ENCODE measurements around the gene FAM81A. TPM values are rescaled to one million over a fixed set of nuclear protein-coding genes. Genes with fewer than 3 reads are reported as not detected.

The FAM81A gene
- polyA plus RNA-seq, 1 donor from 2014 or later = 5.0 TPM

DNA sequence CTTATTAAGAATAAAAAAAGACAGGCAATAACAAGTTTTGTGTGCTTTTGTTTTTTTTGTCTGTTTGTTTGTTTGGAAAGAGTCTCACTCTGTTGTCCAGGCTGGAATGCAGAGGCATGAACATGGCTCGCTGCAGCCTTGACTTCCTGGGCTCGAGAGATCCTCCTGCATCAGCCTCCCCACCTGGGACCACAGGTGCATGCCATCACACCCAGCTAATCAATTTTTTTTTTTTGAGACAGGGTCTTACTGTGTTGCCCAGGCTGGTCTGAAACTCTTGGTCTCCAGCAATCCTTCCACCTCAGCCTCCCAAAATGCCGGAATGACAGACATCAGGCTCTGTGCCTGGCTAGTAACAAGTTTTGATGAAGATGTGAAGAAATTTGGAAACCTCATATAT is 100.5 kb downstream of the FAM81A start:
- Histone ChIP-seq H3K27ac (ENCODE audit: low read length) (no peak overlapping the region), H2AFZ (ENCODE audit: low read depth, low read length) (no peak overlapping the region), H3K4me2 (ENCODE audit: low read length) (no peak overlapping the region), H3K9me3 (ENCODE audit: low read length) (no peaks in the 10 kb centered on the region), H3K36me3 (ENCODE audit: insufficient read depth, low read length) (no peaks in the 10 kb centered on the region), H3F3A (ENCODE audit: insufficient read depth, low read length, poor library complexity, severe bottlenecking) (no peaks in the 10 kb centered on the region), H4K20me1 (ENCODE audit: insufficient read depth) (no peaks in the 10 kb centered on the region), H3K9ac (ENCODE audit: low read length) (no peak overlapping the region), H3K79me2 (replicated peaks; ENCODE audit: insufficient read depth, low read length) (no peaks in the 10 kb centered on the region), H3K9me2 (ENCODE audit: insufficient read depth, low read length) (no peaks in the 10 kb centered on the region), H3K27me3 (ENCODE audit: insufficient read depth, low read depth, low read length) (no peaks in the 10 kb centered on the region), H3K4me3 (ENCODE audit: low read length) (no peak overlapping the region)
- TF ChIP-seq, protein P1, sequence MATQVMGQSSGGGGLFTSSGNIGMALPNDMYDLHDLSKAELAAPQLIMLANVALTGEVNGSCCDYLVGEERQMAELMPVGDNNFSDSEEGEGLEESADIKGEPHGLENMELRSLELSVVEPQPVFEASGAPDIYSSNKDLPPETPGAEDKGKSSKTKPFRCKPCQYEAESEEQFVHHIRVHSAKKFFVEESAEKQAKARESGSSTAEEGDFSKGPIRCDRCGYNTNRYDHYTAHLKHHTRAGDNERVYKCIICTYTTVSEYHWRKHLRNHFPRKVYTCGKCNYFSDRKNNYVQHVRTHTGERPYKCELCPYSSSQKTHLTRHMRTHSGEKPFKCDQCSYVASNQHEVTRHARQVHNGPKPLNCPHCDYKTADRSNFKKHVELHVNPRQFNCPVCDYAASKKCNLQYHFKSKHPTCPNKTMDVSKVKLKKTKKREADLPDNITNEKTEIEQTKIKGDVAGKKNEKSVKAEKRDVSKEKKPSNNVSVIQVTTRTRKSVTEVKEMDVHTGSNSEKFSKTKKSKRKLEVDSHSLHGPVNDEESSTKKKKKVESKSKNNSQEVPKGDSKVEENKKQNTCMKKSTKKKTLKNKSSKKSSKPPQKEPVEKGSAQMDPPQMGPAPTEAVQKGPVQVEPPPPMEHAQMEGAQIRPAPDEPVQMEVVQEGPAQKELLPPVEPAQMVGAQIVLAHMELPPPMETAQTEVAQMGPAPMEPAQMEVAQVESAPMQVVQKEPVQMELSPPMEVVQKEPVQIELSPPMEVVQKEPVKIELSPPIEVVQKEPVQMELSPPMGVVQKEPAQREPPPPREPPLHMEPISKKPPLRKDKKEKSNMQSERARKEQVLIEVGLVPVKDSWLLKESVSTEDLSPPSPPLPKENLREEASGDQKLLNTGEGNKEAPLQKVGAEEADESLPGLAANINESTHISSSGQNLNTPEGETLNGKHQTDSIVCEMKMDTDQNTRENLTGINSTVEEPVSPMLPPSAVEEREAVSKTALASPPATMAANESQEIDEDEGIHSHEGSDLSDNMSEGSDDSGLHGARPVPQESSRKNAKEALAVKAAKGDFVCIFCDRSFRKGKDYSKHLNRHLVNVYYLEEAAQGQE (IDR thresholded peaks at IDR 0.05; ENCODE audit: borderline replicate concordance) = no peak
- TF ChIP-seq EZH2 (IDR thresholded peaks at IDR 0.05; ENCODE audit: borderline replicate concordance, insufficient read depth, low read length, poor library complexity, severe bottlenecking) (no peak), RAD21 (conservative IDR thresholded peaks at IDR 0.05) (no peak), POLR2AphosphoS5 (IDR thresholded peaks at IDR 0.05) (no peak), MXI1 (conservative IDR thresholded peaks at IDR 0.05; ENCODE audit: poor library complexity, severe bottlenecking) (no peak), EP300 (conservative IDR thresholded peaks at IDR 0.05; ENCODE audit: poor library complexity, severe bottlenecking) (no peak), SMC3 (conservative IDR thresholded peaks at IDR 0.05; ENCODE audit: poor library complexity) (no peak), TAF1 (IDR thresholded peaks at IDR 0.05; ENCODE audit: low read depth) (no peak)
- TF ChIP-seq, protein P2, sequence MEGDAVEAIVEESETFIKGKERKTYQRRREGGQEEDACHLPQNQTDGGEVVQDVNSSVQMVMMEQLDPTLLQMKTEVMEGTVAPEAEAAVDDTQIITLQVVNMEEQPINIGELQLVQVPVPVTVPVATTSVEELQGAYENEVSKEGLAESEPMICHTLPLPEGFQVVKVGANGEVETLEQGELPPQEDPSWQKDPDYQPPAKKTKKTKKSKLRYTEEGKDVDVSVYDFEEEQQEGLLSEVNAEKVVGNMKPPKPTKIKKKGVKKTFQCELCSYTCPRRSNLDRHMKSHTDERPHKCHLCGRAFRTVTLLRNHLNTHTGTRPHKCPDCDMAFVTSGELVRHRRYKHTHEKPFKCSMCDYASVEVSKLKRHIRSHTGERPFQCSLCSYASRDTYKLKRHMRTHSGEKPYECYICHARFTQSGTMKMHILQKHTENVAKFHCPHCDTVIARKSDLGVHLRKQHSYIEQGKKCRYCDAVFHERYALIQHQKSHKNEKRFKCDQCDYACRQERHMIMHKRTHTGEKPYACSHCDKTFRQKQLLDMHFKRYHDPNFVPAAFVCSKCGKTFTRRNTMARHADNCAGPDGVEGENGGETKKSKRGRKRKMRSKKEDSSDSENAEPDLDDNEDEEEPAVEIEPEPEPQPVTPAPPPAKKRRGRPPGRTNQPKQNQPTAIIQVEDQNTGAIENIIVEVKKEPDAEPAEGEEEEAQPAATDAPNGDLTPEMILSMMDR (IDR thresholded peaks at IDR 0.05; ENCODE audit: poor library complexity, severe bottlenecking) = no peak

DNA sequence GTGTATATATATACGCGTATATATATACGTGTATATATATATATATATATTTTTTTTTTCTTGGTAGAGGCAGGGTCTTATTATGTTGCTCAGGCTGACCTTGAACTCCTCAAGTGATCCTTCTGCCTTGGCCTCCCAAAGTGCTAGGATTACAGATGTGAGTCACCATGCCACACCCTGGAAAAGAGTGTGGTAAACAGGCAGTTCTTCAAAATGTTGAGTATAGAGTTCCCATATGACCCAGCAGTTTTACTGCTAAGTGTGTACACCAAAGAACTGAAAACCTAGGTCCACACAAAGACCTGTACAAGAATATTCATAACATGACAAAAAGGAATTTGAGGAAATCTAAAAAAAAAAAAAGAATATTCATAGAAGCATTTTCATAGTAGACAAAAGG is 101.8 kb downstream of the FAM81A start:
- Histone ChIP-seq H3K9ac (ENCODE audit: low read length) (no peak overlapping the region), H3K27ac (ENCODE audit: low read length) (no peak overlapping the region), H3K9me3 (ENCODE audit: low read length) (no peaks in the 10 kb centered on the region), H3K9me2 (ENCODE audit: insufficient read depth, low read length) (no peaks in the 10 kb centered on the region), H3K79me2 (replicated peaks; ENCODE audit: insufficient read depth, low read length) (no peaks in the 10 kb centered on the region), H3K36me3 (ENCODE audit: insufficient read depth, low read length) (no peaks in the 10 kb centered on the region), H4K20me1 (ENCODE audit: insufficient read depth) (no peaks in the 10 kb centered on the region), H3K4me3 (ENCODE audit: low read length) (no peak overlapping the region), H2AFZ (ENCODE audit: low read depth, low read length) (no peak overlapping the region), H3K4me2 (ENCODE audit: low read length) (no peak overlapping the region), H3F3A (ENCODE audit: insufficient read depth, low read length, poor library complexity, severe bottlenecking) (no peaks in the 10 kb centered on the region), H3K27me3 (ENCODE audit: insufficient read depth, low read depth, low read length) (no peaks in the 10 kb centered on the region)
- no peak for TF ChIP-seq RAD21 (conservative IDR thresholded peaks at IDR 0.05)
- no peak for TF ChIP-seq SMC3 (conservative IDR thresholded peaks at IDR 0.05; ENCODE audit: poor library complexity)
- no peak for TF ChIP-seq POLR2AphosphoS5 (IDR thresholded peaks at IDR 0.05)

GRCh38 chr15:59540654-59541053 is 102.7 kb downstream of the FAM81A start:
- Histone ChIP-seq H3K27me3 (ENCODE audit: insufficient read depth, low read depth, low read length) (no peaks in the 10 kb centered on the region), H3K4me3 (ENCODE audit: low read length) (no peak overlapping the region), H3K9me3 (ENCODE audit: low read length) (no peaks in the 10 kb centered on the region), H3F3A (ENCODE audit: insufficient read depth, low read length, poor library complexity, severe bottlenecking) (no peaks in the 10 kb centered on the region), H3K4me2 (ENCODE audit: low read length) (no peak overlapping the region), H2AFZ (ENCODE audit: low read depth, low read length) (no peak overlapping the region), H3K36me3 (ENCODE audit: insufficient read depth, low read length) (no peaks in the 10 kb centered on the region), H3K9ac (ENCODE audit: low read length) (no peak overlapping the region), H4K20me1 (ENCODE audit: insufficient read depth) (no peaks in the 10 kb centered on the region), H3K9me2 (ENCODE audit: insufficient read depth, low read length) (no peaks in the 10 kb centered on the region), H3K79me2 (replicated peaks; ENCODE audit: insufficient read depth, low read length) (no peaks in the 10 kb centered on the region), H3K27ac (ENCODE audit: low read length) (no peak overlapping the region)
- TF ChIP-seq SMC3 (conservative IDR thresholded peaks at IDR 0.05; ENCODE audit: poor library complexity) (no peak), TAF1 (IDR thresholded peaks at IDR 0.05; ENCODE audit: low read depth) (no peak), POLR2AphosphoS5 (IDR thresholded peaks at IDR 0.05) (no peak), EZH2 (IDR thresholded peaks at IDR 0.05; ENCODE audit: borderline replicate concordance, insufficient read depth, low read length, poor library complexity, severe bottlenecking) (no peak), RAD21 (conservative IDR thresholded peaks at IDR 0.05) (no peak), EP300 (conservative IDR thresholded peaks at IDR 0.05; ENCODE audit: poor library complexity, severe bottlenecking) (no peak), MXI1 (conservative IDR thresholded peaks at IDR 0.05; ENCODE audit: poor library complexity, severe bottlenecking) (no peak)
- TF ChIP-seq, protein P1 (IDR thresholded peaks at IDR 0.05; ENCODE audit: borderline replicate concordance) = no peak
- TF ChIP-seq, protein P2 (IDR thresholded peaks at IDR 0.05; ENCODE audit: poor library complexity, severe bottlenecking) = no peak
